PFSK-1 (cell line): Measurements from ENCODE around the gene NCSTN.

ENCODE experiments used
- FOXP2 ChIP-seq: optimal IDR thresholded peaks from 2 replicates; pipeline ENCODE3; 2011; ENCODE audit warnings: borderline replicate concordance, control low read depth, inconsistent platforms; ENCODE audit not compliant: insufficient read depth; ENCODE audit errors: extremely low read length, extremely low read depth
- POLR2AphosphoS5 ChIP-seq: IDR thresholded peaks from 2 replicates; pipeline ENCODE4 v1.6.1; 2012; ENCODE audit warnings: low read depth, mild to moderate bottlenecking, control low read depth, low read length, moderate library complexity
- REST ChIP-seq, 2 experiments: IDR thresholded peaks; 2 replicates each; pipeline versions ENCODE4 v1.6.1 to v1.8.0; 2011 to 2012; ENCODE audit warnings: low read depth in 2 of 2, low read length in 2 of 2, control low read depth in 1 of 2, inconsistent platforms in 1 of 2, mild to moderate bottlenecking in 1 of 2, moderate library complexity in 1 of 2; ENCODE audit not compliant: insufficient read depth in 1 of 2
- SIN3A ChIP-seq: IDR thresholded peaks from 2 replicates; pipeline ENCODE4 v1.6.1; 2012; ENCODE audit warnings: mild to moderate bottlenecking, low read length, moderate library complexity, borderline replicate concordance; ENCODE audit not compliant: insufficient read depth
- TAF1 ChIP-seq: IDR thresholded peaks from 2 replicates; pipeline ENCODE4 v1.6.1; 2012; ENCODE audit warnings: low read length, control low read depth, borderline replicate concordance; ENCODE audit not compliant: insufficient read depth

The NCSTN gene

GRCh38 chr1:160325252-160325651 lies 17.9 kb upstream of the NCSTN start:
- no peak for TF ChIP-seq REST (IDR thresholded peaks at IDR 0.05; ENCODE audit: insufficient read depth in 1 of 2, low read depth in 2 of 2, low read length in 2 of 2)
- no peak for TF ChIP-seq FOXP2
- TF ChIP-seq POLR2AphosphoS5: no peak
- no peak for TF ChIP-seq TAF1
- no peak for TF ChIP-seq SIN3A

DNA sequence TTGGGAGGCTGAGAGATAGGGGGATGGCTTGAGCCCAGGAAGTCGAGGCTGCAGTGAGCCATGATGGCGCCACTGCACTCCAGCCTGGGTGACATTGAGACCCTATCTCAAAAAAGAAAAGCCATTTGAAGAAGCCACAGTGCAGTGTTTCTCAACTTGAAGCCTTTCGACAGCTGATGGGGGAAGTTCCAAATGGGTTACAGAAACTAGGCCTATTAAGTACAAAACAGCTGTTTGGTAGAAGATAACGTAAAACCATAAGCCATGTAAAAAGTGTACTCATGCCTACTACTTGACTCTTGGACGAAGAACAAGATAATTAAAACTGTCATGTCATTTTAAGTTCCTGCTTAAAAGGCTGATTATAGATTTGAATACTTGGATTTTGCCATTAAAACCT lies 16.8 kb upstream of the NCSTN start:
- TF ChIP-seq REST (IDR thresholded peaks at IDR 0.05; ENCODE audit: insufficient read depth in 1 of 2, low read depth in 2 of 2, low read length in 2 of 2): no peak
- TF ChIP-seq FOXP2: no peak
- no peak for TF ChIP-seq SIN3A
- TF ChIP-seq POLR2AphosphoS5: no peak
- no peak for TF ChIP-seq TAF1

DNA sequence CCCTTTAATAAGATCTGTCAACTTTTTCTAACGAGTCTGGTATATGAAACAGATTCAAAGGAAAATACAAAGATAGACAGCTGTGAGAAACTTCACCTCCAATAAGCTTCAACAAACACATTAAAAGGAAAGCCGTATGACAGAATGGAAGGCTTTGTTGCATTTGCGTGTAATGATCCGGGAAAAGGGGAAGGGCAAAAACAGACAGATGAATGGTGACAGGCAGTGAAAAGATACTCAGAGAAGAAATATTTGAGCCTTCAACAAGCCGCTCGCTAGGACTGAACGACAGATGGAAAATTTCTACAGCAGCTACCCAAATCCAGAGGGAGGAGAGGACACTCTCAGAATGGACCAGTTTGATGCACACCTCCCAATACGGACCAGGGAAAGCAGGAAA lies 15.0 kb upstream of the NCSTN start:
- TF ChIP-seq SIN3A: no peak

GRCh38 chr1:160330119-160330518 lies 13.1 kb upstream of the NCSTN start:
- TF ChIP-seq SIN3A (no peak), TAF1 (no peak), FOXP2 (no peak), REST (IDR thresholded peaks at IDR 0.05; ENCODE audit: insufficient read depth in 1 of 2, low read depth in 2 of 2, low read length in 2 of 2) (no peak), POLR2AphosphoS5 (no peak)

DNA sequence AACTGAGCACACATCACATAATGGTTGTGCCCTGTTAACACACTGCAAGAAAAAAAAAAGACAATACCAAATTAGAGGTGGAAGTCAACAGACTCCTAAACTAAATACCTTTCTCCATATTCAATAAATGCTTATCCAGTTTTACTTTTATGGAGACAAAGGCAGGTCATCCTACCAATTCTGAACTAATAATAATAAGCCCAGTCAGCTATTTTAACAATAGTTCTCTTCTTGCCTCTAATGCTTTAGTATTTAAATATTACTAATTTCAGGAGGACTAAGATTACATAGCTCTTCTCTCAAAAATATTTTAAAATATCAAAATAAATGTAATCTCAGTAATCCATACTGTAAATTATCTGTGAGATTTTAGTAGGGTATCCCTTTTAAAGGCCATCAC lies 10.7 kb upstream of the NCSTN start:
- TF ChIP-seq TAF1: no peak
- TF ChIP-seq POLR2AphosphoS5: no peak
- no peak for TF ChIP-seq SIN3A
- TF ChIP-seq FOXP2: no peak
- TF ChIP-seq REST (IDR thresholded peaks at IDR 0.05; ENCODE audit: insufficient read depth in 1 of 2, low read depth in 2 of 2, low read length in 2 of 2): no peak

DNA sequence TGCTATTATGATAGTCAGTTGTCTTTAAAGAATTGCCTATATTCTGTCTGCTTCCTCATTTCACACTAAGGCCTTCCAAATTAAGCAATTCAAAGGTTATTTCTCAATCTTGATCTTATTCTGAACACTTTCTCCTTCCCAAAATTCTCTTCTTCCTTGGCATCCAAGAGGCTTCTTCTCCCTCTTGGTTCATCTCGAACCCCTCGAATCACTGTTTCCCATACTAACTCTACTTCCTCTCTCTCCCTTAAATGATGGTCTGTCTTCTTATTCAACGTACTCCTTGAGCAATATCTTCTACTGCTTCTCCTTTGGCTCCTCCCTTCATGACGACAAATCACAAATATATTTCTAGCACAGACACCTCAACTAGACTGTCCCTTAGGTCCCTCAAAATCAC lies 4.6 kb upstream of the NCSTN start:
- TF ChIP-seq SIN3A (no peak), REST (IDR thresholded peaks at IDR 0.05; ENCODE audit: insufficient read depth in 1 of 2, low read depth in 2 of 2, low read length in 2 of 2) (no peak), TAF1 (no peak), POLR2AphosphoS5 (no peak), FOXP2 (no peak)
